ENCODE measurements around the gene CBS.
"Not testable (repeated sequence)": the region's sequence is repeated elsewhere in the genome, so short reads cannot be mapped to it uniquely, and the experiment has no call there.

The CBS gene

GRCh38 chr21:43102281-43102680 is 26.6 kb upstream of the CBS start:
- not testable (repeated sequence) for H3K4me2 ChIP-seq (ENCODE audit: low read depth, low read length); H3K79me2 ChIP-seq (ENCODE audit: low read length); H2AFZ ChIP-seq (ENCODE audit: low read length); H4K20me1 ChIP-seq (ENCODE audit: insufficient read depth, low read length); H3K36me3 ChIP-seq (replicated peaks; ENCODE audit: insufficient read depth, low read length); H3K9ac ChIP-seq (ENCODE audit: low read length); H3F3A ChIP-seq (ENCODE audit: insufficient read depth, low read length); H3K4me3 ChIP-seq (ENCODE audit: low read length); H3K27ac ChIP-seq (ENCODE audit: low read length); H3K9me2 ChIP-seq (replicated peaks; ENCODE audit: insufficient read depth, low read length); H3K9me3 ChIP-seq (replicated peaks; ENCODE audit: insufficient read depth, low read length); H3K4me1 ChIP-seq (ENCODE audit: low read length); DNase-seq; H3K27me3 ChIP-seq (replicated peaks; ENCODE audit: insufficient read depth, low read length)

- not testable (repeated sequence) for H3K4me3 ChIP-seq (ENCODE audit: low read length); DNase-seq; H4K20me1 ChIP-seq (ENCODE audit: insufficient read depth, low read length); H3K9me3 ChIP-seq (replicated peaks; ENCODE audit: insufficient read depth, low read length); H3K36me3 ChIP-seq (replicated peaks; ENCODE audit: insufficient read depth, low read length); H3K27ac ChIP-seq (ENCODE audit: low read length); H3K4me1 ChIP-seq (ENCODE audit: low read length); H3K9ac ChIP-seq (ENCODE audit: low read length); H2AFZ ChIP-seq (ENCODE audit: low read length); H3K4me2 ChIP-seq (ENCODE audit: low read depth, low read length); H3K27me3 ChIP-seq (replicated peaks; ENCODE audit: insufficient read depth, low read length); H3K79me2 ChIP-seq (ENCODE audit: low read length); H3F3A ChIP-seq (ENCODE audit: insufficient read depth, low read length); H3K9me2 ChIP-seq (replicated peaks; ENCODE audit: insufficient read depth, low read length)
Observed at GRCh38 chr21:43101676-43102075, 26.0 kb upstream of the CBS start.

GRCh38 chr21:43101000-43101399 is 25.4 kb upstream of the CBS start:
- not testable (repeated sequence) for H3F3A ChIP-seq (ENCODE audit: insufficient read depth, low read length); H3K9ac ChIP-seq (ENCODE audit: low read length); H3K27me3 ChIP-seq (replicated peaks; ENCODE audit: insufficient read depth, low read length); H3K27ac ChIP-seq (ENCODE audit: low read length); H3K4me1 ChIP-seq (ENCODE audit: low read length); H4K20me1 ChIP-seq (ENCODE audit: insufficient read depth, low read length); H2AFZ ChIP-seq (ENCODE audit: low read length); H3K36me3 ChIP-seq (replicated peaks; ENCODE audit: insufficient read depth, low read length); H3K9me2 ChIP-seq (replicated peaks; ENCODE audit: insufficient read depth, low read length); H3K9me3 ChIP-seq (replicated peaks; ENCODE audit: insufficient read depth, low read length); H3K4me3 ChIP-seq (ENCODE audit: low read length); H3K79me2 ChIP-seq (ENCODE audit: low read length); H3K4me2 ChIP-seq (ENCODE audit: low read depth, low read length); DNase-seq

- not testable (repeated sequence) for H3K36me3 ChIP-seq (replicated peaks; ENCODE audit: insufficient read depth, low read length); H3K4me3 ChIP-seq (ENCODE audit: low read length); H3F3A ChIP-seq (ENCODE audit: insufficient read depth, low read length); H3K27me3 ChIP-seq (replicated peaks; ENCODE audit: insufficient read depth, low read length); H2AFZ ChIP-seq (ENCODE audit: low read length); H3K27ac ChIP-seq (ENCODE audit: low read length); H3K4me1 ChIP-seq (ENCODE audit: low read length); H3K4me2 ChIP-seq (ENCODE audit: low read depth, low read length); H3K9me3 ChIP-seq (replicated peaks; ENCODE audit: insufficient read depth, low read length); H3K9ac ChIP-seq (ENCODE audit: low read length); H3K9me2 ChIP-seq (replicated peaks; ENCODE audit: insufficient read depth, low read length); H3K79me2 ChIP-seq (ENCODE audit: low read length); H4K20me1 ChIP-seq (ENCODE audit: insufficient read depth, low read length); DNase-seq
Observed at GRCh38 chr21:43091979-43092614, 16.5 kb upstream of the CBS start.

DNA sequence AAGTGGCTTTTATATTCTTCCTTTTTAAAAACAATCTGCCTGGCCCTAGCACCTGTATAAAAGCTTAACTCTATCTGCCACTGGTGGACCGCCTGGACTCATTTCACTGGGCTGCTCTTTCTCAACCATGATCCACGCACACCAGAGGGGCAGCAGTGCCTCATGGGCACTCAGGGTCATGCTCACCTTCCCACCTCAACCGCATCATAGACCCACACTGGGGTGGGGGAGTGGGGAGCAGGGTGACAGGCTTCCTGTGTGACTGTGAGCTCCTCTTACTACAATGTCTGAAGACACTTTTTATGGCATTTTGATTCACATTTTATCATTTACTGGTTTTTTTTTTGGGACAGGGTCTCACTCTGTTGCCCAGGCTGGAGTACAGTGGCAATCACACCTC is 15.3 kb upstream of the CBS start:
- H3K27ac ChIP-seq (ENCODE audit: low read length) = not testable (repeated sequence)

DNA sequence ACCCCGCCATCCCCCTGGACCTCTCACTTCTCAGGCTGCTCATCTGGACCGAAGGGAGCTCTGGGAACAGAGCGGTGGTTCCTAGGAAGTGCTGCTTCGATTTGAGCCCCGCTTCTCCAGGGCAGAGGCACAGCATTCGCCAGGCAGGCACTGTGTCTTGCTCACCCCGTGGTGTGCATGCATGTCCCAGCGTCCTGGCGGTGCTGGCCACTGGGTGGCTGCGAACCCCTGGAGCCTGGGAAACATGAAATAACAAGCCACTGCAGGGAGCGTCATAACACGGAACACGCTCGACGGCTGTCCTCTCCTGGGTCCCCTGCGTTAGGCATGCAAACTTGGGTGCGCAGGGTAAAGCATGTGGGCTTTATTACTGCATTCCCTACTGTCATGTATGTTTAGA is 13.8 kb upstream of the CBS start:
- H3K9me2 ChIP-seq (replicated peaks; ENCODE audit: insufficient read depth, low read length); DNase-seq; H3K9me3 ChIP-seq (replicated peaks; ENCODE audit: insufficient read depth, low read length); H3K36me3 ChIP-seq (replicated peaks; ENCODE audit: insufficient read depth, low read length); H3K4me2 ChIP-seq (ENCODE audit: low read depth, low read length); H2AFZ ChIP-seq (ENCODE audit: low read length); H3K27me3 ChIP-seq (replicated peaks; ENCODE audit: insufficient read depth, low read length); H3F3A ChIP-seq (ENCODE audit: insufficient read depth, low read length); H3K4me3 ChIP-seq (ENCODE audit: low read length); H3K9ac ChIP-seq (ENCODE audit: low read length); H3K4me1 ChIP-seq (ENCODE audit: low read length); H4K20me1 ChIP-seq (ENCODE audit: insufficient read depth, low read length); H3K27ac ChIP-seq (ENCODE audit: low read length); H3K79me2 ChIP-seq (ENCODE audit: low read length): not testable (repeated sequence)

More for the DNA sequence above, 15.3 kb upstream of the CBS start:
- DNase-seq; H3K9me2 ChIP-seq (replicated peaks; ENCODE audit: insufficient read depth, low read length); H3K79me2 ChIP-seq (ENCODE audit: low read length); H3K9me3 ChIP-seq (replicated peaks; ENCODE audit: insufficient read depth, low read length); H3K4me1 ChIP-seq (ENCODE audit: low read length); H4K20me1 ChIP-seq (ENCODE audit: insufficient read depth, low read length); H3K9ac ChIP-seq (ENCODE audit: low read length); H3K4me3 ChIP-seq (ENCODE audit: low read length); H2AFZ ChIP-seq (ENCODE audit: low read length); H3K36me3 ChIP-seq (replicated peaks; ENCODE audit: insufficient read depth, low read length); H3K4me2 ChIP-seq (ENCODE audit: low read depth, low read length); H3K27me3 ChIP-seq (replicated peaks; ENCODE audit: insufficient read depth, low read length); H3F3A ChIP-seq (ENCODE audit: insufficient read depth, low read length): not testable (repeated sequence)

- H3K9me2 ChIP-seq (replicated peaks; ENCODE audit: insufficient read depth, low read length); H3K27ac ChIP-seq (ENCODE audit: low read length); H3K27me3 ChIP-seq (replicated peaks; ENCODE audit: insufficient read depth, low read length); H3K79me2 ChIP-seq (ENCODE audit: low read length); H3K4me2 ChIP-seq (ENCODE audit: low read depth, low read length); H3K36me3 ChIP-seq (replicated peaks; ENCODE audit: insufficient read depth, low read length); H3K9me3 ChIP-seq (replicated peaks; ENCODE audit: insufficient read depth, low read length); DNase-seq; H3F3A ChIP-seq (ENCODE audit: insufficient read depth, low read length); H3K4me1 ChIP-seq (ENCODE audit: low read length); H4K20me1 ChIP-seq (ENCODE audit: insufficient read depth, low read length); H3K4me3 ChIP-seq (ENCODE audit: low read length); H2AFZ ChIP-seq (ENCODE audit: low read length); H3K9ac ChIP-seq (ENCODE audit: low read length): not testable (repeated sequence)
Observed at GRCh38 chr21:43082587-43083300, 7.1 kb upstream of the CBS start.

DNA sequence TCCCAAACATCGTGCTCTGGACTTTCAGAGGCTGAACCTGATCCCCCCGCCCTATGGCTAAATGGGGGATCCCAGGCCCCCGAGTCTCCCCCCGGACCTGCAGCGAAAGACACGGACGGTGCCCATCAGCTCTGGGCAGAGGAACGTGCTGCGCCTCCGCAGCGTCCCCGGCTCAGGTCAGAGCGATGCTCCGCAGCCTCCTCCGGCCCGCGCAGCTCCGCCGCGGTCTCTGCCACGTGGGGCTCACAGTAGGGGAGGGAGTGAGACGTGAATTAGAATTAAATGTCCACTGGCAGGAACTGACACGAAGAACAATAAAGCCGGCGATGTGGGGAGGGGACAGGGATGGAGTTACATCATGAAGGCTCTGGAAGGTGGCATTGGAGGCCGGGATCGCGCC is 1.0 kb upstream of the CBS start:
- not testable (repeated sequence) for H3K27me3 ChIP-seq (replicated peaks; ENCODE audit: insufficient read depth, low read length); H3K4me2 ChIP-seq (ENCODE audit: low read depth, low read length); DNase-seq; H3K9me2 ChIP-seq (replicated peaks; ENCODE audit: insufficient read depth, low read length); H3K9me3 ChIP-seq (replicated peaks; ENCODE audit: insufficient read depth, low read length); H3K4me1 ChIP-seq (ENCODE audit: low read length); H3F3A ChIP-seq (ENCODE audit: insufficient read depth, low read length); H3K27ac ChIP-seq (ENCODE audit: low read length); H2AFZ ChIP-seq (ENCODE audit: low read length); H4K20me1 ChIP-seq (ENCODE audit: insufficient read depth, low read length); H3K9ac ChIP-seq (ENCODE audit: low read length); H3K36me3 ChIP-seq (replicated peaks; ENCODE audit: insufficient read depth, low read length); H3K4me3 ChIP-seq (ENCODE audit: low read length); H3K79me2 ChIP-seq (ENCODE audit: low read length)
